Activated CD4-positive, CD25-positive, alpha-beta regulatory T cell treated with anti-CD3 and anti-CD28 coated beads, Interleukin-2, amount 50 U/mL, for 24 hours (primary cell): Measurements from ENCODE around the gene RFC2.
"Not testable (repeated sequence)": the region's sequence is repeated elsewhere in the genome, so short reads cannot be mapped to it uniquely, and the experiment has no call there.

Source experiments
- ATAC-seq, 2 donors: fragments of 150-1000 bp; cut with Tn5 transposase; one replicate each; pipeline ENCODE4 v1.10.0; 2021; ENCODE audit warnings: mild to moderate bottlenecking in 1 of 2, moderate library complexity in 1 of 2

Gene RFC2

GRCh38 chr7:74282748-74283459, 28.7 kb upstream of the RFC2 start:
- ATAC-seq, result no peak

- ATAC-seq, result no peak
These were observed 26.8 kb upstream of the RFC2 start for GRCh38 chr7:74280985-74281384.

- ATAC-seq, result no peak
These were observed 23.4 kb upstream of the RFC2 start for GRCh38 chr7:74277636-74278035.

GRCh38 chr7:74275401-74275881, 21.2 kb upstream of the RFC2 start:
- ATAC-seq, result no peak

- peak; percentile 16 to 44 for ATAC-seq
These were observed 18.3 kb upstream of the RFC2 start for GRCh38 chr7:74272305-74273038.

GRCh38 chr7:74271742-74272141, 17.5 kb upstream of the RFC2 start:
- ATAC-seq, result no peak

- ATAC-seq, result peak; percentile 81 to 88
These were observed 15.6 kb upstream of the RFC2 start for GRCh38 chr7:74269757-74270277.

- ATAC-seq, result no peak
These were observed 13.8 kb upstream of the RFC2 start for GRCh38 chr7:74267756-74268565.

- ATAC-seq, result no peak
These were observed 12.2 kb upstream of the RFC2 start for GRCh38 chr7:74266191-74266963.

GRCh38 chr7:74263399-74264120, 9.4 kb upstream of the RFC2 start:
- no peak for ATAC-seq

GRCh38 chr7:74262639-74263398, 8.6 kb upstream of the RFC2 start:
- no peak for ATAC-seq

- no peak for ATAC-seq
These were observed 4.4 kb upstream of the RFC2 start for GRCh38 chr7:74258639-74259038.

GRCh38 chr7:74256491-74257408, 2.6 kb upstream of the RFC2 start:
- ATAC-seq, result no peak

GRCh38 chr7:74255461-74255860, 1.3 kb upstream of the RFC2 start:
- not testable (repeated sequence) for ATAC-seq

GRCh38 chr7:74254858-74255379, 720 bp upstream of the RFC2 start:
- no peak for ATAC-seq

- ATAC-seq, result peak in 1 of 2 donors; percentile 6
These were observed 417 bp downstream of the RFC2 start for GRCh38 chr7:74253835-74254128.

- no peak for ATAC-seq
These were observed 868 bp downstream of the RFC2 start for GRCh38 chr7:74253331-74253730.

GRCh38 chr7:74252893-74253292, 1.3 kb downstream of the RFC2 start:
- ATAC-seq, result no peak

- not testable (repeated sequence) for ATAC-seq
These were observed 5.1 kb downstream of the RFC2 start for GRCh38 chr7:74249058-74249457.

GRCh38 chr7:74248156-74248555, 6.0 kb downstream of the RFC2 start:
- ATAC-seq, result no peak
